Activated naive CD4-positive, alpha-beta T cell treated with anti-CD3 and anti-CD28 coated beads, Interleukin-2, amount 10 ng/mL, durations not matched to agents 7 days and 5 days (primary cell): ENCODE data around the gene SLC38A10.

Experiments used
- CTCF ChIA-PET: fragments of 350-600 bp; sonication (Branson Sonifier 250); formaldehyde crosslinking; loops from one replicate; lab custom pipeline; 2021; ENCODE audit warnings: antibody characterized with exemption; lab: Charles Lee
- DNase-seq: peaks from one replicate; pipeline ENCODE4 v3.0.0-alpha.2; 2020
- H3K27ac Mint-ChIP-seq: one replicate; pipeline ENCODE4 v1.8.0; 2021; ENCODE audit warnings: mild to moderate bottlenecking, moderate library complexity, mixed read lengths
- H3K27me3 Mint-ChIP-seq: one replicate; pipeline ENCODE4 v1.8.0; 2021; ENCODE audit warnings: mild to moderate bottlenecking, mixed read lengths
- H3K36me3 Mint-ChIP-seq: one replicate; pipeline ENCODE4 v1.8.0; 2021; ENCODE audit warnings: mixed read lengths
- H3K4me1 Mint-ChIP-seq: one replicate; pipeline ENCODE4 v1.8.0; 2021; ENCODE audit warnings: mixed read lengths
- H3K4me3 Mint-ChIP-seq: one replicate; pipeline ENCODE4 v1.8.0; 2021; ENCODE audit warnings: mild to moderate bottlenecking, moderate library complexity, mixed read lengths
- H3K9me3 Mint-ChIP-seq: one replicate; pipeline ENCODE4 v1.8.0; 2021; ENCODE audit warnings: mixed read lengths

The SLC38A10 gene

GRCh38 chr17:81334987-81335772 is 40.1 kb upstream of the SLC38A10 start:
- Mint-ChIP-seq H3K4me1 (no peaks in the 10 kb centered on the region), H3K27ac (no peak overlapping the region), H3K9me3 (no peaks in the 10 kb centered on the region), H3K4me3 (no peak overlapping the region), H3K36me3 (no peaks in the 10 kb centered on the region), H3K27me3 (peaks cover 69% of the 10 kb centered on the region)
- DNase-seq, result no peak
- CTCF ChIA-PET, result interaction anchor here (1.1 kb wide), 1 partner anchor 12 kb away, joined by 3 read pairs; no protein-coding TSS in a partner anchor

- Mint-ChIP-seq H3K4me1 (peaks cover 2% of the 10 kb centered on the region), H3K36me3 (no peaks in the 10 kb centered on the region), H3K27ac (no peak overlapping the region), H3K27me3 (peaks cover 67% of the 10 kb centered on the region), H3K9me3 (no peaks in the 10 kb centered on the region), H3K4me3 (no peak overlapping the region)
- CTCF ChIA-PET, result interaction anchor here (1.1 kb wide), 1 partner anchor 11 kb away, joined by 3 read pairs; no protein-coding TSS in a partner anchor
- DNase-seq, result no peak
Measured at GRCh38 chr17:81334391-81334901, 39.3 kb upstream of the SLC38A10 start.

GRCh38 chr17:81333616-81334368 is 38.7 kb upstream of the SLC38A10 start:
- Mint-ChIP-seq H3K9me3 (no peaks in the 10 kb centered on the region), H3K4me3 (no peak overlapping the region), H3K27ac (no peak overlapping the region), H3K36me3 (no peaks in the 10 kb centered on the region), H3K27me3 (peaks cover 61% of the 10 kb centered on the region), H3K4me1 (peaks cover 4% of the 10 kb centered on the region)
- CTCF ChIA-PET, result interaction anchor here (1.1 kb wide), 1 partner anchor 11 kb away, joined by 3 read pairs; no protein-coding TSS in a partner anchor
- no peak for DNase-seq

GRCh38 chr17:81332914-81333528 is 37.9 kb upstream of the SLC38A10 start:
- Mint-ChIP-seq H3K36me3 (no peaks in the 10 kb centered on the region), H3K4me1 (peaks cover 4% of the 10 kb centered on the region), H3K27ac (no peak overlapping the region), H3K27me3 (peaks cover 60% of the 10 kb centered on the region), H3K4me3 (no peak overlapping the region), H3K9me3 (no peaks in the 10 kb centered on the region)
- no peak for DNase-seq
- CTCF ChIA-PET, result no interaction called here

GRCh38 chr17:81332118-81332834 is 37.2 kb upstream of the SLC38A10 start:
- no peaks in the 10 kb centered on the region for H3K36me3 Mint-ChIP-seq
- no peak overlapping the region for H3K27ac Mint-ChIP-seq
- H3K9me3 Mint-ChIP-seq, result no peaks in the 10 kb centered on the region
- peaks cover 64% of the 10 kb centered on the region for H3K27me3 Mint-ChIP-seq
- peaks cover 4% of the 10 kb centered on the region for H3K4me1 Mint-ChIP-seq
- CTCF ChIA-PET, result no interaction called here
- H3K4me3 Mint-ChIP-seq, result no peak overlapping the region
- no peak for DNase-seq

GRCh38 chr17:81331527-81332043 is 36.5 kb upstream of the SLC38A10 start:
- Mint-ChIP-seq H3K9me3 (no peaks in the 10 kb centered on the region), H3K4me1 (peaks cover 4% of the 10 kb centered on the region), H3K27ac (no peak overlapping the region), H3K4me3 (no peak overlapping the region), H3K36me3 (no peaks in the 10 kb centered on the region), H3K27me3 (peaks cover 70% of the 10 kb centered on the region)
- no peak for DNase-seq
- CTCF ChIA-PET, result interaction anchor here (0.9 kb wide), 1 partner anchor 35 kb away, joined by 3 read pairs; no protein-coding TSS in a partner anchor

- no peak overlapping the region for H3K4me3 Mint-ChIP-seq
- CTCF ChIA-PET, result interaction anchor here (0.9 kb wide), 1 partner anchor 34 kb away, joined by 3 read pairs; no protein-coding TSS in a partner anchor
- H3K4me1 Mint-ChIP-seq, result peaks cover 4% of the 10 kb centered on the region
- no peaks in the 10 kb centered on the region for H3K36me3 Mint-ChIP-seq
- no peak for DNase-seq
- H3K27me3 Mint-ChIP-seq, result peaks cover 72% of the 10 kb centered on the region
- no peak overlapping the region for H3K27ac Mint-ChIP-seq
- no peaks in the 10 kb centered on the region for H3K9me3 Mint-ChIP-seq
Measured at GRCh38 chr17:81330884-81331245, 35.8 kb upstream of the SLC38A10 start.

GRCh38 chr17:81329927-81330883 is 35.1 kb upstream of the SLC38A10 start:
- H3K4me1 Mint-ChIP-seq, result peaks cover 4% of the 10 kb centered on the region
- no peak overlapping the region for H3K27ac Mint-ChIP-seq
- H3K27me3 Mint-ChIP-seq, result peaks cover 79% of the 10 kb centered on the region
- no peaks in the 10 kb centered on the region for H3K9me3 Mint-ChIP-seq
- no peaks in the 10 kb centered on the region for H3K36me3 Mint-ChIP-seq
- DNase-seq, result no peak
- CTCF ChIA-PET, result interaction anchor here (0.7 to 0.9 kb wide), 2 partner anchors 34 to 43 kb away, joined by 3 read pairs; no protein-coding TSS in a partner anchor
- H3K4me3 Mint-ChIP-seq, result no peak overlapping the region

GRCh38 chr17:81328978-81329926 is 34.1 kb upstream of the SLC38A10 start:
- no peak overlapping the region for H3K27ac Mint-ChIP-seq
- peaks cover 4% of the 10 kb centered on the region for H3K4me1 Mint-ChIP-seq
- H3K4me3 Mint-ChIP-seq, result no peak overlapping the region
- CTCF ChIA-PET, result interaction anchor here (0.6 kb wide), 1 partner anchor 56 kb away, joined by 3 read pairs; no protein-coding TSS in a partner anchor
- H3K9me3 Mint-ChIP-seq, result no peaks in the 10 kb centered on the region
- no peaks in the 10 kb centered on the region for H3K36me3 Mint-ChIP-seq
- DNase-seq, result no peak
- peaks cover 87% of the 10 kb centered on the region for H3K27me3 Mint-ChIP-seq

GRCh38 chr17:81328489-81328888 is 33.4 kb upstream of the SLC38A10 start:
- H3K27ac Mint-ChIP-seq, result no peak overlapping the region
- no peak for DNase-seq
- peaks cover 79% of the 10 kb centered on the region for H3K27me3 Mint-ChIP-seq
- H3K36me3 Mint-ChIP-seq, result no peaks in the 10 kb centered on the region
- H3K9me3 Mint-ChIP-seq, result no peaks in the 10 kb centered on the region
- CTCF ChIA-PET, result no interaction called here
- no peak overlapping the region for H3K4me3 Mint-ChIP-seq
- H3K4me1 Mint-ChIP-seq, result peaks cover 4% of the 10 kb centered on the region

- peaks cover 4% of the 10 kb centered on the region for H3K4me1 Mint-ChIP-seq
- no peaks in the 10 kb centered on the region for H3K9me3 Mint-ChIP-seq
- no peak overlapping the region for H3K27ac Mint-ChIP-seq
- CTCF ChIA-PET, result no interaction called here
- no peaks in the 10 kb centered on the region for H3K36me3 Mint-ChIP-seq
- DNase-seq, result no peak
- H3K4me3 Mint-ChIP-seq, result no peak overlapping the region
- peaks cover 60% of the 10 kb centered on the region for H3K27me3 Mint-ChIP-seq
Measured at GRCh38 chr17:81325714-81326358, 30.7 kb upstream of the SLC38A10 start.
